Gastrocnemius medialis (tissue), 4 donors: ENCODE results near the gene MRPL49.

Source experiments
- CTCF ChIP-seq, 5 experiments: fragments of 450-650 bp in 3 of 5; fragments of 200-600 bp in 2 of 5; sonication (generic) in 2 of 5; IDR thresholded peaks in 4 of 5; conservative IDR thresholded peaks in 1 of 5; 1 replicate in 4 of 5; 2 replicates in 1 of 5; pipeline ENCODE4 v1.5.1; 2016 to 2019; ENCODE audit warnings: antibody characterized with exemption in 5 of 5, mild to moderate bottlenecking in 3 of 5, moderate library complexity in 3 of 5
- POLR2A ChIP-seq, 2 donors: fragments of 450-650 bp; IDR thresholded peaks; one replicate each; pipeline ENCODE4 v1.6.1; 2017; ENCODE audit warnings: antibody characterized with exemption in 2 of 2, mild to moderate bottlenecking in 2 of 2, moderate library complexity in 2 of 2

DNA sequence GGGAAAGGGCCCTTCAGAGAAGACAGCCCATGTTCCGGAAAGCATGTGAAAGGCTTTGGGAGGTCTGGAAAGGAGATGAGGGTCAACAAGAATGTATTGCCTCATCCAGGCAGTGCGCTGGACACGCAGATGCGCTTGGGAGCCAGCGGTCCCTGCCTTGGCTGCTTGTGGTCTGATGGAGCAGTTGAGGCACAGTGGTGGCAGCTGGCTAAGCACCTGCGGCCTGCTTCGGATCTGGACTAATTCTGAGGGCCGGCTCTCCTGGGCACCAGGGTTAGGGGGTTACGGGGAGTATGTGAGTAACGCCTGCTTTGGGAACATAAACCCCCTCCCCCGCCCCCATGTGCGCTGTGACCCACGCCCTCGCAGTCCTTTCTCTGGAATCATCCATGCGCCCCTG lies 15.0 kb upstream of the MRPL49 start:
- no peak for TF ChIP-seq CTCF (IDR thresholded peaks at IDR 0.05 in 4 of 5, conservative IDR thresholded peaks at IDR 0.05 in 1 of 5)
- no peak for TF ChIP-seq POLR2A (IDR thresholded peaks at IDR 0.05)
